Dermis microvascular lymphatic vessel endothelial cell (primary cell): ENCODE results near the gene CRLF2. TPM values are rescaled to one million over a fixed set of nuclear protein-coding genes. Genes with fewer than 3 reads are reported as not detected.
"Not testable (repeated sequence)": the region's sequence is repeated elsewhere in the genome, so short reads cannot be mapped to it uniquely, and the experiment has no call there.

Experiments used
- DNase-seq, 2 donors: peaks; one replicate each; pipeline versions ENCODE4 v3.0.0 to v3.0.0-alpha.2; 2010; ENCODE audit warnings: low read depth in 2 of 2
- total RNA-seq: library from RNA; depleted of rRNA; stranded (reverse); fragments of >200 nt; gene quantifications from 2 replicates; pipeline ENCODE4 v1.2.1, GENCODE V29; 2014

Gene CRLF2
- total RNA-seq, 1 donor from 2014 or later, result under 0.01 TPM

- DNase-seq, result no peak
Observed at GRCh38 chrX:1169189-1169588, 43.3 kb downstream of the CRLF2 start.

GRCh38 chrX:1167918-1168481 is 44.4 kb downstream of the CRLF2 start:
- DNase-seq, result no peak

- peak in 1 of 2 donors; percentile 8 for DNase-seq
Observed at GRCh38 chrX:1167466-1167865, 45.0 kb downstream of the CRLF2 start.

- DNase-seq, result peak; percentile 40 to 79
Observed at GRCh38 chrX:1165535-1166196, 46.8 kb downstream of the CRLF2 start.

- peak; percentile 9 to 80 for DNase-seq
Observed at GRCh38 chrX:1164322-1165288, 47.8 kb downstream of the CRLF2 start.

- DNase-seq, result no peak
Observed at GRCh38 chrX:1163231-1163630, 49.2 kb downstream of the CRLF2 start.

- no peak for DNase-seq
Observed at GRCh38 chrX:1162119-1162916, 50.1 kb downstream of the CRLF2 start.

- no peak for DNase-seq
Observed at GRCh38 chrX:1159548-1159947, 52.9 kb downstream of the CRLF2 start.

- not testable (repeated sequence) for DNase-seq
Observed at GRCh38 chrX:1156681-1157455, 55.6 kb downstream of the CRLF2 start.

- no peak for DNase-seq
Observed at GRCh38 chrX:1153940-1154339, 58.5 kb downstream of the CRLF2 start.

GRCh38 chrX:1152090-1152489 is 60.4 kb downstream of the CRLF2 start:
- DNase-seq, result no peak

- DNase-seq, result no peak
Observed at GRCh38 chrX:1151378-1152077, 60.9 kb downstream of the CRLF2 start.

- no peak for DNase-seq
Observed at GRCh38 chrX:1150569-1151347, 61.7 kb downstream of the CRLF2 start.

GRCh38 chrX:1147611-1148515 is 64.6 kb downstream of the CRLF2 start:
- no peak for DNase-seq

- DNase-seq, result no peak
Observed at GRCh38 chrX:1144293-1144692, 68.2 kb downstream of the CRLF2 start.
